ENCODE results near the gene HS3ST5.

DNA sequence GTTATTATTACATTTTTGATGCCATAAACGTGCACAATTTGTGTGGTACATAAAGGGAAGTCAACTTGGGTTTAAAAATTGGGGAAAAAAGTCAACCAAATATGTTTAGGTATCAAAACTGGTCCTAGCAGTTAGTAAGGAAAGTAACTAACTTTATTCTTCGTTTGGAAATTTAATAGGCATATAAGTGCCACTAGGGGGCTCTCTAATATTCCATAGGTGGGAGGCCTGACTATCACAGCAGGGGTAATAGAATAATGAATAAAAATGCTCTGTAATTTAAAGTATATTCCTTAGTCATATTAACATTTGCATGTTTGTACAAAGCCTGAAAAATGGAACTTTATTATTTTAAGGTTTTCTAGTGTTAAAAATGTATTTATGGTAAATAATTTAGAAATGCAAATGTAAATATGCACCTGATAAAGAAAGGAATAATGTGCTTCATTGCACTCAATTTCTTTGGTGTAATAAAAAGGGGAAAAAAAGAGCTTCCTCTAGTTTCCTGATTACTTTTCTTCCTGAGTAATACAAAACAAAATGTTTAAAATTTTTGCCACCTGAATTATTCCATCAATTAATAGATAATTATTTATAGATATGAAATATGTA lies 246.2 kb downstream of the HS3ST5 start:
- TF ChIP-seq, protein P1, sequence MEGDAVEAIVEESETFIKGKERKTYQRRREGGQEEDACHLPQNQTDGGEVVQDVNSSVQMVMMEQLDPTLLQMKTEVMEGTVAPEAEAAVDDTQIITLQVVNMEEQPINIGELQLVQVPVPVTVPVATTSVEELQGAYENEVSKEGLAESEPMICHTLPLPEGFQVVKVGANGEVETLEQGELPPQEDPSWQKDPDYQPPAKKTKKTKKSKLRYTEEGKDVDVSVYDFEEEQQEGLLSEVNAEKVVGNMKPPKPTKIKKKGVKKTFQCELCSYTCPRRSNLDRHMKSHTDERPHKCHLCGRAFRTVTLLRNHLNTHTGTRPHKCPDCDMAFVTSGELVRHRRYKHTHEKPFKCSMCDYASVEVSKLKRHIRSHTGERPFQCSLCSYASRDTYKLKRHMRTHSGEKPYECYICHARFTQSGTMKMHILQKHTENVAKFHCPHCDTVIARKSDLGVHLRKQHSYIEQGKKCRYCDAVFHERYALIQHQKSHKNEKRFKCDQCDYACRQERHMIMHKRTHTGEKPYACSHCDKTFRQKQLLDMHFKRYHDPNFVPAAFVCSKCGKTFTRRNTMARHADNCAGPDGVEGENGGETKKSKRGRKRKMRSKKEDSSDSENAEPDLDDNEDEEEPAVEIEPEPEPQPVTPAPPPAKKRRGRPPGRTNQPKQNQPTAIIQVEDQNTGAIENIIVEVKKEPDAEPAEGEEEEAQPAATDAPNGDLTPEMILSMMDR (IDR thresholded peaks at IDR 0.05) = peak; percentile 51 to 89 (median 80)
- TF ChIP-seq POLR2A (IDR thresholded peaks at IDR 0.05) = no peak
